K562 (cell line): ENCODE data around the gene KCNQ2. TPM values are rescaled to one million over a fixed set of nuclear protein-coding genes. Genes with fewer than 3 reads are reported as not detected.

Experiments used
- ATAC-seq: fragments of 200-7000 bp; cut with Tn5 transposase; 3 replicates; pipeline ENCODE4 v1.9.1; 2020; ENCODE audit warnings: moderate library complexity
- BruUV-seq: library from RNA; stranded (reverse); fragments of 400-500 nt; replicated peaks from 2 replicates; lab custom pipeline; 2021; lab: Mats Ljungman, UMichigan
- CTCF ChIA-PET: fragments of 300-600 bp; formaldehyde crosslinking; extraction: SDS; loops from one replicate; lab custom pipeline; 2021; ENCODE audit warnings: low intra/inter-chr PET ratio; lab: Yijun Ruan, JAX
- POLR2A ChIA-PET: fragments of 300-600, 350-650 bp; sonication (Branson Sonifier 250); formaldehyde crosslinking; extraction: SDS; loops from one replicate; lab custom pipeline; 2021; ENCODE audit warnings: antibody characterized with exemption, inconsistent platforms; lab: Yijun Ruan, JAX
- DNase-seq, 4 experiments: peaks; one replicate each; pipeline versions ENCODE4 v3.0.0 to v3.0.0-alpha.2; 2011 to 2018; ENCODE audit warnings: low spot score in 3 of 4, mixed read lengths in 3 of 4; ENCODE audit errors: extremely low read depth in 1 of 4
- FAIRE-seq: peaks from 2 replicates; lab custom pipeline; 2011; peaks lifted over from hg19 to GRCh38; lab: Jason Lieb, UNC
- H2AFZ ChIP-seq: 2 replicates; pipeline ENCODE4 v1.6.0; 2011; ENCODE audit warnings: low read depth, low read length, control low read depth, inconsistent platforms
- H3K27ac ChIP-seq: fragments of 200-600 bp; 3 replicates; pipeline ENCODE4 v1.8.0; 2011; ENCODE audit warnings: low read depth, mild to moderate bottlenecking, control low read depth, inconsistent platforms, low read length, moderate library complexity, mixed read lengths; ENCODE audit errors: extremely low read depth
- H3K27me3 ChIP-seq, 2 experiments: fragments of 300-600 bp in 1 of 2; 2 replicates in 1 of 2; 3 replicates in 1 of 2; pipeline versions ENCODE4 v1.6.0 to v1.8.0; 2011; ENCODE audit warnings: inconsistent platforms in 2 of 2, low read length in 2 of 2, mild to moderate bottlenecking in 1 of 2, mixed read lengths in 1 of 2, moderate library complexity in 1 of 2; ENCODE audit not compliant: control insufficient read depth in 2 of 2, insufficient read depth in 2 of 2
- H3K36me3 ChIP-seq: fragments of 300-600 bp; 3 replicates; pipeline ENCODE4 v1.8.0; 2011; ENCODE audit warnings: mild to moderate bottlenecking, low read length, inconsistent platforms; ENCODE audit not compliant: control insufficient read depth, insufficient read depth
- H3K4me1 ChIP-seq, 2 experiments: fragments of 200-600 bp in 1 of 2; replicated peaks in 1 of 2; 2 replicates in 1 of 2; 3 replicates in 1 of 2; pipeline versions ENCODE4 v1.5.1 to v1.8.0; 2011; ENCODE audit warnings: inconsistent platforms in 2 of 2, low read length in 2 of 2, mild to moderate bottlenecking in 1 of 2, mixed read lengths in 1 of 2, moderate library complexity in 1 of 2; ENCODE audit not compliant: control insufficient read depth in 2 of 2, insufficient read depth in 2 of 2
- H3K4me2 ChIP-seq: 2 replicates; pipeline ENCODE4 v1.6.1; 2011; ENCODE audit warnings: low read length, control low read depth, inconsistent platforms, mixed read lengths; ENCODE audit not compliant: insufficient read depth
- H3K4me3 ChIP-seq: fragments of 200-600 bp; sonication (generic), shearing (Covaris generic); 2 replicates; pipeline ENCODE4 v1.5.1; 2016; ENCODE audit warnings: control low read depth, inconsistent platforms
- H3K79me2 ChIP-seq: fragments of 200-600 bp; 3 replicates; pipeline ENCODE4 v1.8.0; 2011; ENCODE audit warnings: low read length, inconsistent platforms; ENCODE audit not compliant: control insufficient read depth, insufficient read depth
- H3K9ac ChIP-seq, 2 experiments: 2 replicates each; pipeline versions ENCODE4 v1.6.0 to v1.6.1; 2011; ENCODE audit warnings: low read depth in 2 of 2, low read length in 2 of 2, control low read depth in 1 of 2, inconsistent platforms in 1 of 2, mild to moderate bottlenecking in 1 of 2, mixed read lengths in 1 of 2; ENCODE audit not compliant: insufficient read depth in 1 of 2
- H3K9me1 ChIP-seq: one replicate; pipeline ENCODE4 v1.6.0; 2011; ENCODE audit warnings: inconsistent platforms, mild to moderate bottlenecking, low read length, moderate library complexity; ENCODE audit not compliant: control insufficient read depth, insufficient read depth
- H3K9me3 ChIP-seq: replicated peaks from 2 replicates; pipeline ENCODE4 v1.5.1; 2011; ENCODE audit warnings: low read depth, low read length, inconsistent platforms; ENCODE audit not compliant: control insufficient read depth, insufficient read depth
- H4K20me1 ChIP-seq: replicated peaks from 2 replicates; pipeline ENCODE4 v1.6.1; 2011; ENCODE audit warnings: low read length, inconsistent platforms, mixed read lengths; ENCODE audit not compliant: control insufficient read depth, insufficient read depth
- BRD4 ChIP-seq: fragments of 200-600 bp; sonication (generic); IDR thresholded peaks from 2 replicates; pipeline ENCODE4 v1.6.1; 2017; ENCODE audit warnings: inconsistent platforms
- CBX5 ChIP-seq: IDR thresholded peaks from 2 replicates; pipeline ENCODE4 v1.6.1; 2014; ENCODE audit warnings: low read depth, borderline replicate concordance
- ELF2 ChIP-seq: fragments of 250-450 bp; sonication (Bioruptor Pico); IDR thresholded peaks from 2 replicates; pipeline ENCODE4 v1.5.0; 2021; ENCODE audit warnings: mild to moderate bottlenecking
- GABPA ChIP-seq: fragments of 200-800 bp; sonication (Bioruptor generic); conservative IDR thresholded peaks from 2 replicates; pipeline ENCODE4 v1.6.1; 2016; ENCODE audit warnings: low read depth, missing genetic modification characterization, missing compliant biosample characterization
- MIER1 ChIP-seq: fragments of 450-650 bp; IDR thresholded peaks from 2 replicates; pipeline ENCODE4 v1.6.1; 2016; ENCODE audit warnings: antibody characterized with exemption, mild to moderate bottlenecking, low read depth
- NR1H2 ChIP-seq: sonication (generic); formaldehyde crosslinking; IDR thresholded peaks from 2 replicates; pipeline ENCODE4 v1.4.0; 2020; ENCODE audit warnings: mild to moderate bottlenecking, missing genetic modification reagents
- OTX1 ChIP-seq: fragments of 450-650 bp; formaldehyde crosslinking; IDR thresholded peaks from 2 replicates; pipeline ENCODE4 v1.4.0; 2022; ENCODE audit warnings: mild to moderate bottlenecking
- RBM14 ChIP-seq: fragments of 200-400 bp; formaldehyde crosslinking; IDR thresholded peaks from 2 replicates; pipeline ENCODE4 v1.6.1; 2018; ENCODE audit warnings: low read depth, mild to moderate bottlenecking, low read length, moderate library complexity, borderline replicate concordance; ENCODE audit not compliant: insufficient read depth
- STAT5B ChIP-seq: fragments of 250-450 bp; sonication (Bioruptor Pico); IDR thresholded peaks from 2 replicates; pipeline ENCODE4 v1.8.0; 2021; ENCODE audit warnings: mild to moderate bottlenecking, inconsistent platforms
- XRCC3 ChIP-seq: fragments of 450-650 bp; IDR thresholded peaks from 2 replicates; pipeline ENCODE4 v1.6.1; 2017; ENCODE audit warnings: mild to moderate bottlenecking, moderate library complexity
- YBX1 ChIP-seq: fragments of 450-650 bp; IDR thresholded peaks from 2 replicates; pipeline ENCODE4 v1.7.1; 2016; ENCODE audit warnings: mild to moderate bottlenecking
- ZNF551 ChIP-seq: fragments of 250-450 bp; sonication (Bioruptor Pico); IDR thresholded peaks from 2 replicates; pipeline ENCODE4 v1.5.0; 2021; ENCODE audit warnings: mild to moderate bottlenecking, moderate library complexity
- WGBS: fragments of 100-300 bp; shearing (Covaris generic); methylation state at CpG from one replicate; pipeline ENCODE4 v1.1.6; 2016; ENCODE audit warnings: low coverage, mixed read lengths; ENCODE audit not compliant: insufficient coverage; ENCODE audit errors: missing lambda C conversion rate; 5-methylcytosine and 5-hydroxymethylcytosine counted together
- in situ Hi-C: fragments of 300-500 bp; cut with MboI; formaldehyde crosslinking; loops from 4 replicates; pipeline ENCODE4 v1.15.0; 2018; ENCODE audit warnings: inconsistent platforms, mixed read lengths
- intact Hi-C: fragments of 100-400 bp; cut with micrococcal nuclease; formaldehyde crosslinking; loops from 2 replicates; pipeline ENCODE4 v1.14.2; 2022
- polyA plus RNA-seq, 8 experiments: library from polyadenylated mRNA; depleted of rRNA in 4 of 8; stranded (reverse) in 5 of 8; unstranded in 3 of 8; fragments of >200 nt; fragmentation: Nextera tagmentation in 2 of 8; fragmentation: Illumina TruSeq in 1 of 8; extraction: Ambion mirVana in 2 of 8; extraction: Trizol in 1 of 8; gene quantifications; 2 replicates each; pipeline versions ENCODE4 v1.2.1 to v1.2.3, GENCODE V29; 2011 to 2014; ENCODE audit warnings: inconsistent platforms in 1 of 8, missing spikeins in 1 of 8
- total RNA-seq, 7 experiments: library from RNA; depleted of rRNA in 6 of 7; stranded (reverse); fragments of >200 nt in 6 of 7; fragmentation: Illumina TruSeq in 2 of 7; extraction: Trizol in 2 of 7; gene quantifications; 2 replicates each; pipeline versions ENCODE4 v1.2.1 to v1.2.3, GENCODE V29; 2011 to 2021; ENCODE audit warnings: low replicate concordance in 1 of 7
- TF ChIP-seq, protein P1 (sequence below): fragments of 450-650 bp; IDR thresholded peaks from 2 replicates; pipeline ENCODE4 v1.6.1; 2017; ENCODE audit warnings: antibody characterized with exemption

Gene KCNQ2
- total and polyA plus RNA-seq, 9 of the 15 experiments (the other 6 are each of a cell fraction or from before 2014, with no cell fraction given), result 0.13 to 0.16 TPM; not detected in 7

DNA sequence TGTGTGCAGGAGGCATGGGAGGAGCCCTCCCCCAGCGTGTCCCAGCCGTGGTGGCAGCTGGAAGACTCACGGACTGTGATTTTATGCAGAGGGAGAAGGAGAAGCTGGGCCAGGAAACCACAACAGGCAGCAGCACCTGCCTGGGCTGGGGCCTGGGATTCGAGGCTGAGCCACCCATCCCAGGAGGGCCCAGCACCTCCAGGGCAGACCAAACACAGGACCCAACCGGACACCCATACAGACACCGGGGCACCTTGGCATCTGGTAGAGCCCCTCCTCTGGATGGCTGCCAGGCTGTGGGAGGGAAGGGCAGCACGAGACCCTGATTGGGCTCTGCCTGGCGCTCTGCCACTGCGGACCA, 69.6 kb downstream of the KCNQ2 start:
- Histone ChIP-seq H3K27me3 (peaks cover 12 to 81% of the 10 kb centered on the region in 2 experiments; a peak in 4 of 5 replicates), H3K4me1 (peaks cover 0 to 42% of the 10 kb centered on the region in 2 experiments; a peak in 2 of 5 replicates), H3K9me1 (no peaks in the 10 kb centered on the region), H3K9me3 (no peaks in the 10 kb centered on the region), H3K79me2 (no peaks in the 10 kb centered on the region), H3K4me2 (no peak overlapping the region), H3K27ac (no peak overlapping the region), H3K4me3 (no peak overlapping the region), H2AFZ (no peak overlapping the region), H3K9ac (no peak overlapping the region), H4K20me1 (peaks cover 13% of the 10 kb centered on the region), H3K36me3 (no peaks in the 10 kb centered on the region)
- WGBS, result 0% methylated on average over 7 of the region's 9 CpGs
- CTCF ChIA-PET, result no interaction called here
- in situ Hi-C loops, result no loop called here
- intact Hi-C loops, result no loop called here
- DNase-seq (no peak), ATAC-seq (no peak), FAIRE-seq (no peak)
- POLR2A ChIA-PET, result interaction anchor here (0.6 to 1.0 kb wide), 2 partner anchors 8 to 62 kb away, joined by 3 to 4 read pairs; no protein-coding TSS in a partner anchor
- no TSS peak for BruUV-seq
- no peak for TF ChIP-seq YBX1

DNA sequence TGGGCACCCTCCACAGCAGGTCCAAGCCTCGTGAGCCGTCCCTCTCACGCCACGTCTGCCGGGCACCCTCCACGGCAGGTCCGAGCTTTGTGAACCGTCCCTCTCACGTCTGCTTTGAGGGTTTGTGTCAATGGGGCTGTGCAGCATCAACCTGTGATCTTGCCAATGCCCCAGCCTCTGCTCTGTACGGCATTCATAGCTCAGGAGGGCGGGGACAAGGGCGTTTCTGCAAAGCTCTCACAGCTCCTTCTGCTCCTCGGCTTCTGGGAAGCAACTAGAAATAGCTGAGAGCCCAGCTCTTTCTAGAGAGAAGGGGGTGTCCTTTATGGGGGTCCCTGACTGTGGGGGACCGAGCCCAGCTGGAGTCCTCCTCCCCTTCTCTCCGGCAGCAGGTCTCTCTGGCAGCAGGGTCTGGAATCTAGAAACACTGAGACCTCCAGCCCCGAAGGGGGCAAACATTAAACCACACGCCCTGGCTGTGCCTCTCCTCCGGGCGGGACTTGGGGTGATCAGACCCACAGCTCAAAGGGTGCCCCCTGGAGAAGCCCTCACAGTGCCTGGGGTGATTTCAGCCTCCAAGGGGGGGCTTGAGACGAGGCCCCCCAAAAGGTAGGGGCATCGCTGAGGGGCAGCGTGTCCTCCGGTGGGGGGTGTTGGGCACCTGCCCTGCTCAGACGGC, 70.1 kb downstream of the KCNQ2 start:
- intact Hi-C loops, result no loop called here
- no peaks in the 10 kb centered on the region for H3K9me3 ChIP-seq
- ChIA-PET CTCF (no interaction called here), POLR2A (interaction anchor here (0.6 to 1.0 kb wide), 2 partner anchors 8 to 63 kb away, joined by 3 to 4 read pairs; no protein-coding TSS in a partner anchor)
- H3K4me2 ChIP-seq, result no peak overlapping the region
- no peak overlapping the region for H3K4me3 ChIP-seq
- H3K9me1 ChIP-seq, result no peaks in the 10 kb centered on the region
- no peak overlapping the region for H3K9ac ChIP-seq
- no peaks in the 10 kb centered on the region for H3K79me2 ChIP-seq
- H3K27me3 ChIP-seq, result peaks cover 12 to 81% of the 10 kb centered on the region in 2 experiments; a peak in 4 of 5 replicates
- in situ Hi-C loops, result no loop called here
- H2AFZ ChIP-seq, result no peak overlapping the region
- no peaks in the 10 kb centered on the region for H3K36me3 ChIP-seq
- WGBS, result 6% methylated on average over 16 of the region's 24 CpGs
- H4K20me1 ChIP-seq, result peaks cover 13% of the 10 kb centered on the region
- FAIRE-seq (no peak), DNase-seq (no peak), ATAC-seq (no peak)
- no TSS peak for BruUV-seq
- H3K4me1 ChIP-seq, result peaks cover 0 to 42% of the 10 kb centered on the region in 2 experiments; a peak in 2 of 5 replicates
- no peak overlapping the region for H3K27ac ChIP-seq
- TF ChIP-seq NR1H2, result no peak
- TF ChIP-seq MIER1, result no peak
- TF ChIP-seq, protein P1, sequence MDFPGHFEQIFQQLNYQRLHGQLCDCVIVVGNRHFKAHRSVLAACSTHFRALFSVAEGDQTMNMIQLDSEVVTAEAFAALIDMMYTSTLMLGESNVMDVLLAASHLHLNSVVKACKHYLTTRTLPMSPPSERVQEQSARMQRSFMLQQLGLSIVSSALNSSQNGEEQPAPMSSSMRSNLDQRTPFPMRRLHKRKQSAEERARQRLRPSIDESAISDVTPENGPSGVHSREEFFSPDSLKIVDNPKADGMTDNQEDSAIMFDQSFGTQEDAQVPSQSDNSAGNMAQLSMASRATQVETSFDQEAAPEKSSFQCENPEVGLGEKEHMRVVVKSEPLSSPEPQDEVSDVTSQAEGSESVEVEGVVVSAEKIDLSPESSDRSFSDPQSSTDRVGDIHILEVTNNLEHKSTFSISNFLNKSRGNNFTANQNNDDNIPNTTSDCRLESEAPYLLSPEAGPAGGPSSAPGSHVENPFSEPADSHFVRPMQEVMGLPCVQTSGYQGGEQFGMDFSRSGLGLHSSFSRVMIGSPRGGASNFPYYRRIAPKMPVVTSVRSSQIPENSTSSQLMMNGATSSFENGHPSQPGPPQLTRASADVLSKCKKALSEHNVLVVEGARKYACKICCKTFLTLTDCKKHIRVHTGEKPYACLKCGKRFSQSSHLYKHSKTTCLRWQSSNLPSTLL, result no peak
- TF ChIP-seq GABPA (tag), result no peak
- no peak for TF ChIP-seq XRCC3
- no peak for TF ChIP-seq RBM14
- TF ChIP-seq STAT5B (CRISPR knock-in tag), result no peak
- no peak for TF ChIP-seq ELF2 (CRISPR knock-in tag)
- TF ChIP-seq OTX1 (CRISPR knock-in tag), result no peak
- no peak for TF ChIP-seq BRD4
- TF ChIP-seq CBX5, result no peak
- TF ChIP-seq ZNF551 (CRISPR knock-in tag), result no peak
